ENCODE measurements around the gene ATP8B4.

DNA sequence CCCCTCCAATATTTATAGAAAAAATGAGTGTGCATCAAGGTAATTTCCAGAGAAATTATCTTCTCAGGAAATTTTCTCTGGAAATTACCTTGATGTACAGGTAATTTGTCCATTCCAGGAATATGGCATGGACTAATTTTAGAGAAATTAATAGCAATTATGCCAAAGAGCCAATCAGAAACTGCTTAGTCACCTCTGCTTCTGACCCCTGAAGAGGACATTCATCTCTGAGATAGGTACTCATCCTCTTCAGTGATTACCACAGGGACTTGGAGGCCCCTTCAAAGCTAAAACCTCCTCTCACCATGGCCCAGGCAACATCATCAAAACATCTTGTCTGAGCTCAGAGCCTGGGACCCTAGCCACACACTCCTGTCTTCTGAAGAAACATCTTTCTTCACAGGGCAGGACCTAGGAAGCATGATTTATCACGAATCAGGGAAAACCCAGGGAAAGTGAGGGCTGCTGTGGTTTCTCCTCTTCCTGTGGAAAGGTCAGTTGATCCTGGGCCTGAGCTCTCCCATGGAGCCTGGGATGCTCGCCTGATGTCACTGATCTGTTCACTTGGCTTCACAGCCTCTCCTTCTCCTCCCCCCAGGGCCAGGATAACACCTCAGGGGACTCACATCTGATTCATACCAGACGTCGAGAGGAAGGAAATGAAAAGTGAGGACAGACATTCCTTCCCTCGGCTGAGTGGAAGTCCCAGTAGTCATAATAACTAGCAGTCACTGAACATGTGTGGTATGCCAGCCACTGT is 287.6 kb downstream of the ATP8B4 start:
- TF ChIP-seq, protein P1, sequence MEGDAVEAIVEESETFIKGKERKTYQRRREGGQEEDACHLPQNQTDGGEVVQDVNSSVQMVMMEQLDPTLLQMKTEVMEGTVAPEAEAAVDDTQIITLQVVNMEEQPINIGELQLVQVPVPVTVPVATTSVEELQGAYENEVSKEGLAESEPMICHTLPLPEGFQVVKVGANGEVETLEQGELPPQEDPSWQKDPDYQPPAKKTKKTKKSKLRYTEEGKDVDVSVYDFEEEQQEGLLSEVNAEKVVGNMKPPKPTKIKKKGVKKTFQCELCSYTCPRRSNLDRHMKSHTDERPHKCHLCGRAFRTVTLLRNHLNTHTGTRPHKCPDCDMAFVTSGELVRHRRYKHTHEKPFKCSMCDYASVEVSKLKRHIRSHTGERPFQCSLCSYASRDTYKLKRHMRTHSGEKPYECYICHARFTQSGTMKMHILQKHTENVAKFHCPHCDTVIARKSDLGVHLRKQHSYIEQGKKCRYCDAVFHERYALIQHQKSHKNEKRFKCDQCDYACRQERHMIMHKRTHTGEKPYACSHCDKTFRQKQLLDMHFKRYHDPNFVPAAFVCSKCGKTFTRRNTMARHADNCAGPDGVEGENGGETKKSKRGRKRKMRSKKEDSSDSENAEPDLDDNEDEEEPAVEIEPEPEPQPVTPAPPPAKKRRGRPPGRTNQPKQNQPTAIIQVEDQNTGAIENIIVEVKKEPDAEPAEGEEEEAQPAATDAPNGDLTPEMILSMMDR (IDR thresholded peaks at IDR 0.05), result no peak
- TF ChIP-seq POLR2AphosphoS5 (IDR thresholded peaks at IDR 0.05) (no peak), POLR2A (IDR thresholded peaks at IDR 0.05) (no peak)

All from prostate gland (tissue), 2 donors.